GM21423 (cell line): Measurements from ENCODE around the gene MLXIP.

Experiments
- ATAC-seq: cut with Tn5 transposase; IDR thresholded peaks from one replicate; pipeline ENCODE4 v1.9.1; 2021; ENCODE audit warnings: mild to moderate bottlenecking, moderate library complexity; ENCODE audit not compliant: unreplicated experiment

Gene MLXIP

GRCh38 chr12:122182887-122183587 lies 104.5 kb downstream of the MLXIP start, which contains the start of gene LRRC43:
Gene LRRC43 (plus strand): TSS chr12:122183123. CDS start chr12:122183145, 22 bp downstream.
- no peak for ATAC-seq

GRCh38 chr12:122183588-122183940 lies 105.0 kb downstream of the MLXIP start:
- no peak for ATAC-seq

- no peak for ATAC-seq
Observed at GRCh38 chr12:122184517-122184916, 106.0 kb downstream of the MLXIP start.

- ATAC-seq, result no peak
Observed at GRCh38 chr12:122185079-122185478, 106.5 kb downstream of the MLXIP start.

- ATAC-seq, result no peak
Observed at GRCh38 chr12:122185494-122186082, 107.0 kb downstream of the MLXIP start.

GRCh38 chr12:122187466-122187865 lies 108.9 kb downstream of the MLXIP start:
- no peak for ATAC-seq

- ATAC-seq, result no peak
Observed at GRCh38 chr12:122189626-122190475, 111.3 kb downstream of the MLXIP start.

GRCh38 chr12:122190842-122191668 lies 112.5 kb downstream of the MLXIP start:
- no peak for ATAC-seq

GRCh38 chr12:122192441-122192840 lies 113.9 kb downstream of the MLXIP start:
- no peak for ATAC-seq

- no peak for ATAC-seq
Observed at GRCh38 chr12:122194804-122195203, 116.2 kb downstream of the MLXIP start.

- ATAC-seq, result no peak
Observed at GRCh38 chr12:122195405-122195804, 116.8 kb downstream of the MLXIP start.
